Astrocyte (in vitro differentiated cells and primary cell): ENCODE results near the gene RCAN3. TPM values are rescaled to one million over a fixed set of nuclear protein-coding genes. Genes with fewer than 3 reads are reported as not detected.

Experiments
- DNase-seq: peaks from one replicate; pipeline ENCODE4 v3.0.0-alpha.2; 2010; ENCODE audit warnings: low read depth
- FAIRE-seq: peaks from 2 replicates; lab custom pipeline; 2011; peaks lifted over from hg19 to GRCh38; lab: Jason Lieb, UNC
- H2AFZ ChIP-seq: 2 replicates; pipeline ENCODE4 v1.6.0; 2012; ENCODE audit warnings: low read depth, low read length, inconsistent platforms
- H3K27ac ChIP-seq: 2 replicates; pipeline ENCODE4 v1.5.1; 2011; ENCODE audit warnings: low read depth, low read length, inconsistent platforms
- H3K27me3 ChIP-seq: 2 replicates; pipeline ENCODE4 v1.6.0; 2011; ENCODE audit warnings: low read length, inconsistent platforms; ENCODE audit not compliant: insufficient read depth
- H3K36me3 ChIP-seq: 2 replicates; pipeline ENCODE4 v1.5.1; 2011; ENCODE audit warnings: low read length, inconsistent platforms; ENCODE audit not compliant: insufficient read depth
- H3K4me1 ChIP-seq: 2 replicates; pipeline ENCODE4 v1.5.1; 2011; ENCODE audit warnings: low read length, inconsistent platforms; ENCODE audit not compliant: insufficient read depth
- H3K4me2 ChIP-seq: 2 replicates; pipeline ENCODE4 v1.6.0; 2012; ENCODE audit warnings: low read length, inconsistent platforms
- H3K4me3 ChIP-seq: 2 replicates; pipeline ENCODE4 v1.5.1; 2011; ENCODE audit warnings: low read depth, mild to moderate bottlenecking, low read length, inconsistent platforms; ENCODE audit not compliant: insufficient read depth
- H3K79me2 ChIP-seq: 2 replicates; pipeline ENCODE4 v1.6.0; 2012; ENCODE audit warnings: mild to moderate bottlenecking, low read length, inconsistent platforms; ENCODE audit not compliant: insufficient read depth
- H3K9ac ChIP-seq: 2 replicates; pipeline ENCODE4 v1.6.0; 2012; ENCODE audit warnings: mild to moderate bottlenecking, low read length, inconsistent platforms
- H3K9me3 ChIP-seq: 2 replicates; pipeline ENCODE4 v1.5.1; 2012; ENCODE audit warnings: low read depth, mild to moderate bottlenecking, low read length, inconsistent platforms; ENCODE audit not compliant: insufficient read depth
- H4K20me1 ChIP-seq: 2 replicates; pipeline ENCODE4 v1.6.0; 2012; ENCODE audit warnings: low read length, inconsistent platforms; ENCODE audit not compliant: insufficient read depth
- H3K27ac Mint-ChIP-seq: one replicate; pipeline ENCODE4 v1.8.0; 2021; ENCODE audit warnings: mild to moderate bottlenecking, mixed read lengths; ENCODE audit not compliant: unreplicated experiment
- H3K27me3 Mint-ChIP-seq: one replicate; pipeline ENCODE4 v1.8.0; 2021; ENCODE audit warnings: low read depth, mixed read lengths; ENCODE audit not compliant: unreplicated experiment
- H3K36me3 Mint-ChIP-seq: one replicate; pipeline ENCODE4 v1.8.0; 2021; ENCODE audit warnings: low read depth, mixed read lengths; ENCODE audit not compliant: unreplicated experiment
- H3K4me1 Mint-ChIP-seq: one replicate; pipeline ENCODE4 v1.8.0; 2021; ENCODE audit warnings: low read depth, mixed read lengths; ENCODE audit not compliant: unreplicated experiment
- H3K4me3 Mint-ChIP-seq: one replicate; pipeline ENCODE4 v1.8.0; 2021; ENCODE audit warnings: mild to moderate bottlenecking, moderate library complexity, mixed read lengths; ENCODE audit not compliant: unreplicated experiment
- H3K9me3 Mint-ChIP-seq: one replicate; pipeline ENCODE4 v1.8.0; 2021; ENCODE audit warnings: mild to moderate bottlenecking, mixed read lengths; ENCODE audit not compliant: unreplicated experiment
- CTCF ChIP-seq: IDR thresholded peaks from 2 replicates; pipeline ENCODE4 v1.5.1; 2011; ENCODE audit warnings: low read depth, mild to moderate bottlenecking, inconsistent platforms, low read length, moderate library complexity; ENCODE audit not compliant: insufficient read depth
- EZH2 ChIP-seq: IDR thresholded peaks from 2 replicates; pipeline ENCODE4 v1.6.1; 2012; ENCODE audit warnings: mild to moderate bottlenecking, low read length, inconsistent platforms; ENCODE audit not compliant: insufficient read depth
- total RNA-seq: library from RNA; stranded (reverse); gene quantifications from 2 replicates; pipeline ENCODE4 v1.2.1, GENCODE V29; 2021

Gene RCAN3
- total RNA-seq, 1 donor from 2014 or later = 17.7 TPM

- FAIRE-seq = no peak
- Mint-ChIP-seq H3K27ac (no peak overlapping the region), H3K9me3 (peaks cover 3% of the 10 kb centered on the region)
Measured at GRCh38 chr1:24588573-24588972, 85.9 kb downstream of the RCAN3 start.

GRCh38 chr1:24589200-24589599, 86.6 kb downstream of the RCAN3 start:
- Mint-ChIP-seq H3K9me3 (peaks cover 3% of the 10 kb centered on the region), H3K4me1 (peaks cover 2% of the 10 kb centered on the region), H3K27me3 (peaks cover 30% of the 10 kb centered on the region), H3K27ac (no peak overlapping the region), H3K36me3 (no peaks in the 10 kb centered on the region), H3K4me3 (no peak overlapping the region)
- Histone ChIP-seq H3K4me1 (no peaks in the 10 kb centered on the region), H2AFZ (no peak overlapping the region), H3K27ac (no peak overlapping the region), H3K9me3 (no peaks in the 10 kb centered on the region), H3K36me3 (no peaks in the 10 kb centered on the region), H3K4me3 (no peak overlapping the region), H4K20me1 (no peaks in the 10 kb centered on the region), H3K79me2 (no peaks in the 10 kb centered on the region), H3K9ac (no peak overlapping the region), H3K4me2 (no peak overlapping the region), H3K27me3 (peaks cover 10% of the 10 kb centered on the region)
- DNase-seq = no peak
- TF ChIP-seq EZH2 (no peak), CTCF (no peak)
- FAIRE-seq = no peak

More at GRCh38 chr1:24588573-24588972, 85.9 kb downstream of the RCAN3 start:
- Mint-ChIP-seq H3K36me3 (no peaks in the 10 kb centered on the region), H3K27me3 (peaks cover 32% of the 10 kb centered on the region), H3K4me1 (peaks cover 2% of the 10 kb centered on the region), H3K4me3 (no peak overlapping the region)
- no peak overlapping the region for H3K4me2 ChIP-seq
- no peak overlapping the region for H3K27ac ChIP-seq
- H3K4me1 ChIP-seq = no peaks in the 10 kb centered on the region
- H4K20me1 ChIP-seq = no peaks in the 10 kb centered on the region
- no peak overlapping the region for H3K9ac ChIP-seq
- no peaks in the 10 kb centered on the region for H3K79me2 ChIP-seq
- no peaks in the 10 kb centered on the region for H3K9me3 ChIP-seq
- H3K4me3 ChIP-seq = no peak overlapping the region
- no peaks in the 10 kb centered on the region for H3K36me3 ChIP-seq
- peaks cover 10% of the 10 kb centered on the region for H3K27me3 ChIP-seq
- TF ChIP-seq CTCF = no peak
- no peak for TF ChIP-seq EZH2
- no peak overlapping the region for H2AFZ ChIP-seq
- no peak for DNase-seq

Other genes starting within 250 kb of the RCAN3 start
- gene GRHL3, start 183.5 kb upstream of the RCAN3 start, total RNA-seq = 2.6 and 6.9 TPM in 2 replicates
- gene STPG1, start 89.1 kb upstream of the RCAN3 start, total RNA-seq = 9.2 and 9.5 TPM in 2 replicates
- gene NIPAL3, start 87.0 kb upstream of the RCAN3 start, total RNA-seq = 45.1 and 47.2 TPM in 2 replicates
- gene NCMAP, start 53.3 kb downstream of the RCAN3 start, total RNA-seq = not detected in 2 replicates
- 124 and 138 TPM in 2 replicates for gene SRRM1, start 140.5 kb downstream of the RCAN3 start, total RNA-seq
- gene CLIC4, start 242.6 kb downstream of the RCAN3 start, total RNA-seq = 353 and 375 TPM in 2 replicates